Measurements from ENCODE around the gene FREM2. TPM values are rescaled to one million over a fixed set of nuclear protein-coding genes. Genes with fewer than 3 reads are reported as not detected.

The FREM2 gene
- polyA plus RNA-seq, 1 of the 3 experiments (the other 2 are of a cell fraction), result not detected

DNA sequence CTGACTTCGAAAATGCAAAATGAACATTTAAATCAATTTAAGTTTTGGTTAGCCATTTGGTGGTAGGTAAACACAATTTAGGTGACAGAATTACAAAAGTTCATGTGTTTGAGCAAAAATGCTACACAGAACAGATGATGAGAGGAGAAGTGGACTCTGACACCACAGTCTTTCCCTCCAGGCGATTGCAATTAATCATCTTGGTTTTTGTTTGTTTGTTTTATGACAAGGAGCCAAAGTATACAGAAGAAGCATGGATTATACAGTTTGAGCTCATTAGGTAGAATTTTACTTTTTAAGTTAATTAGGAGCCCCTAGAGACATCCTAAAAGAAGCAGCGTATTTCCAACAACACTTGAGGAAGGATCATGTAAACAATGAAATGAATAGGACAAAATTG lies 49.3 kb upstream of the FREM2 start:
- DNase-seq, result no peak
- H3K4me1 ChIP-seq (ENCODE audit: control insufficient read depth in 1 of 2, insufficient read depth in 2 of 2, low read depth in 1 of 2, low read length in 1 of 2), result no peaks in the 10 kb centered on the region
- no peak overlapping the region for H3K4me2 ChIP-seq
- H3F3A ChIP-seq (replicated peaks; ENCODE audit: insufficient read depth), result no peaks in the 10 kb centered on the region
- H3K79me2 ChIP-seq (ENCODE audit: insufficient read depth), result no peaks in the 10 kb centered on the region
- no peak overlapping the region for H3K9ac ChIP-seq
- H3K36me3 ChIP-seq (replicated peaks in 1 of 2; ENCODE audit: control insufficient read depth in 1 of 2, insufficient read depth in 2 of 2, low read length in 1 of 2), result no peaks in the 10 kb centered on the region
- no peaks in the 10 kb centered on the region for H3K9me2 ChIP-seq
- CTCF ChIA-PET, result interaction anchor here (0.6 kb wide), 2 partner anchors 12 to 1048 kb away, joined by 3 to 5 read pairs; no protein-coding TSS in a partner anchor
- no peak overlapping the region for H3K4me3 ChIP-seq (ENCODE audit: low read depth in 2 of 2, low read length in 1 of 2)
- no peaks in the 10 kb centered on the region for H3K27me3 ChIP-seq (ENCODE audit: insufficient read depth)
- 55% methylated on average over 3 of the region's 3 CpGs for WGBS (ENCODE audit: low lambda C conversion rate)
- H3K9me3 ChIP-seq, result no peaks in the 10 kb centered on the region
- H2AFZ ChIP-seq (ENCODE audit: low read depth), result no peak overlapping the region
- POLR2A ChIA-PET, result no interaction called here
- H4K20me1 ChIP-seq (ENCODE audit: insufficient read depth), result no peaks in the 10 kb centered on the region
- TF ChIP-seq, protein P1, sequence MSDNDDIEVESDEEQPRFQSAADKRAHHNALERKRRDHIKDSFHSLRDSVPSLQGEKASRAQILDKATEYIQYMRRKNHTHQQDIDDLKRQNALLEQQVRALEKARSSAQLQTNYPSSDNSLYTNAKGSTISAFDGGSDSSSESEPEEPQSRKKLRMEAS (IDR thresholded peaks at IDR 0.05; ENCODE audit: low read depth), result no peak
- no peak overlapping the region for H3K27ac ChIP-seq (ENCODE audit: low read depth in 2 of 2, low read length in 1 of 2)

DNA sequence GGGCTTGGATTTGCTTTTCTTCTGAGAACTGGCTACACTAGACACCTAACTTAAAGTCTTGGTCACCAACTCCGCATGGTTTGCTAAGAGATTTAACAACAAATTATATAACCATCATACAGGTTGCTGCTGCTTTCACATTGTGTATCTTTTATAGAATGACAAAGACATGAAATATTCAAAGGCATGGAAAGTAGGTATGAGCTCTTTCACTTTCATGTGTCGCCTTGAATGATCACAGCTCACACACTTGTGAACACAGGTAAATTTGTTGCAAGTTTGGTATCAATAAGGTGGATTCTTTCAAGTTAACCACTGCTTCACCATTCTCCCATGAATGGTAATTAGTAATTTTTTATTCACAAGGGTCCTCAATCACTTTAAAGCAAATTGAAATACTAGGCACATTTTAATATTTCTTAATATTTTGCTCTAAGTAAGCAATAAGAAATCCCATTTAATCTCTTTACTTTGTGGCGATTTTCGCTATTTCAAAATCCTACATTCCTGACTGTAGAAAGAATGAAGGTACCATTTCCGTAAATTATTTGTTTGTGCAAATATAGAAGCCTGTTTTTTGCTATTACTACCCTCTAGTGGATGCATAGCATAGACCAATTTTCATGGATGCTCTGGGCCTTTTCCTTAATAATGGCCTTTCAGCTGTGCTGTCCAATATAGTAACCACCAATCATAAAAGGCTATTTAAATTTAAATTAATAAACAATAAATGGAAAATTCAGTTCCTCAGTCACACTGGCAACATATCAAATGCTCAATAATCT lies 45.5 kb upstream of the FREM2 start:
- Histone ChIP-seq H3K9ac (no peak overlapping the region), H3K4me2 (no peak overlapping the region), H3K9me2 (no peaks in the 10 kb centered on the region), H3K4me1 (ENCODE audit: control insufficient read depth in 1 of 2, insufficient read depth in 2 of 2, low read depth in 1 of 2, low read length in 1 of 2) (no peaks in the 10 kb centered on the region), H3F3A (replicated peaks; ENCODE audit: insufficient read depth) (no peaks in the 10 kb centered on the region), H3K36me3 (replicated peaks in 1 of 2; ENCODE audit: control insufficient read depth in 1 of 2, insufficient read depth in 2 of 2, low read length in 1 of 2) (no peaks in the 10 kb centered on the region), H3K27me3 (ENCODE audit: insufficient read depth) (no peaks in the 10 kb centered on the region), H3K27ac (ENCODE audit: low read depth in 2 of 2, low read length in 1 of 2) (no peak overlapping the region), H2AFZ (ENCODE audit: low read depth) (no peak overlapping the region), H3K9me3 (no peaks in the 10 kb centered on the region), H4K20me1 (ENCODE audit: insufficient read depth) (no peaks in the 10 kb centered on the region), H3K79me2 (ENCODE audit: insufficient read depth) (no peaks in the 10 kb centered on the region), H3K4me3 (ENCODE audit: low read depth in 2 of 2, low read length in 1 of 2) (no peak overlapping the region)
- no peak for TF ChIP-seq GATA2 (CRISPR knock-in tag; IDR thresholded peaks at IDR 0.05)
- TF ChIP-seq, protein P2, sequence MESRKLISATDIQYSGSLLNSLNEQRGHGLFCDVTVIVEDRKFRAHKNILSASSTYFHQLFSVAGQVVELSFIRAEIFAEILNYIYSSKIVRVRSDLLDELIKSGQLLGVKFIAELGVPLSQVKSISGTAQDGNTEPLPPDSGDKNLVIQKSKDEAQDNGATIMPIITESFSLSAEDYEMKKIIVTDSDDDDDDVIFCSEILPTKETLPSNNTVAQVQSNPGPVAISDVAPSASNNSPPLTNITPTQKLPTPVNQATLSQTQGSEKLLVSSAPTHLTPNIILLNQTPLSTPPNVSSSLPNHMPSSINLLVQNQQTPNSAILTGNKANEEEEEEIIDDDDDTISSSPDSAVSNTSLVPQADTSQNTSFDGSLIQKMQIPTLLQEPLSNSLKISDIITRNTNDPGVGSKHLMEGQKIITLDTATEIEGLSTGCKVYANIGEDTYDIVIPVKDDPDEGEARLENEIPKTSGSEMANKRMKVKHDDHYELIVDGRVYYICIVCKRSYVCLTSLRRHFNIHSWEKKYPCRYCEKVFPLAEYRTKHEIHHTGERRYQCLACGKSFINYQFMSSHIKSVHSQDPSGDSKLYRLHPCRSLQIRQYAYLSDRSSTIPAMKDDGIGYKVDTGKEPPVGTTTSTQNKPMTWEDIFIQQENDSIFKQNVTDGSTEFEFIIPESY (IDR thresholded peaks at IDR 0.05; ENCODE audit: borderline replicate concordance, low read depth), result no peak
- TF ChIP-seq RFX5 (IDR thresholded peaks at IDR 0.05; ENCODE audit: low read length), result no peak
- TF ChIP-seq, protein P3, sequence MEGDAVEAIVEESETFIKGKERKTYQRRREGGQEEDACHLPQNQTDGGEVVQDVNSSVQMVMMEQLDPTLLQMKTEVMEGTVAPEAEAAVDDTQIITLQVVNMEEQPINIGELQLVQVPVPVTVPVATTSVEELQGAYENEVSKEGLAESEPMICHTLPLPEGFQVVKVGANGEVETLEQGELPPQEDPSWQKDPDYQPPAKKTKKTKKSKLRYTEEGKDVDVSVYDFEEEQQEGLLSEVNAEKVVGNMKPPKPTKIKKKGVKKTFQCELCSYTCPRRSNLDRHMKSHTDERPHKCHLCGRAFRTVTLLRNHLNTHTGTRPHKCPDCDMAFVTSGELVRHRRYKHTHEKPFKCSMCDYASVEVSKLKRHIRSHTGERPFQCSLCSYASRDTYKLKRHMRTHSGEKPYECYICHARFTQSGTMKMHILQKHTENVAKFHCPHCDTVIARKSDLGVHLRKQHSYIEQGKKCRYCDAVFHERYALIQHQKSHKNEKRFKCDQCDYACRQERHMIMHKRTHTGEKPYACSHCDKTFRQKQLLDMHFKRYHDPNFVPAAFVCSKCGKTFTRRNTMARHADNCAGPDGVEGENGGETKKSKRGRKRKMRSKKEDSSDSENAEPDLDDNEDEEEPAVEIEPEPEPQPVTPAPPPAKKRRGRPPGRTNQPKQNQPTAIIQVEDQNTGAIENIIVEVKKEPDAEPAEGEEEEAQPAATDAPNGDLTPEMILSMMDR (IDR thresholded peaks at IDR 0.05), result peak; percentile 35; the same call in 1 of the 2 replicates
- TF ChIP-seq TEAD4 (IDR thresholded peaks at IDR 0.05; ENCODE audit: borderline replicate concordance, insufficient read depth), result no peak
- TF ChIP-seq CHD2 (IDR thresholded peaks at IDR 0.05; ENCODE audit: low read length, partially characterized antibody), result no peak
- ChIA-PET POLR2A (no interaction called here), CTCF (interaction anchor here (0.7 to 1.2 kb wide), 2 partner anchors 9 to 15 kb away, joined by 3 read pairs; no protein-coding TSS in a partner anchor)
- peak; percentile 5 for DNase-seq
- WGBS (ENCODE audit: low lambda C conversion rate), result 71% methylated on average over 5 of the region's 5 CpGs
